Activated naive CD8-positive, alpha-beta T cell (primary cell): ENCODE results near the gene TPCN1.
"Not testable (repeated sequence)": the region's sequence is repeated elsewhere in the genome, so short reads cannot be mapped to it uniquely, and the experiment has no call there.

ENCODE experiments used
- H3K27ac Mint-ChIP-seq: one replicate; pipeline ENCODE4 v1.8.0; 2021; ENCODE audit warnings: mixed read lengths
- H3K27me3 Mint-ChIP-seq: one replicate; pipeline ENCODE4 v1.8.0; 2021; ENCODE audit warnings: mixed read lengths
- H3K36me3 Mint-ChIP-seq: one replicate; pipeline ENCODE4 v1.8.0; 2021; ENCODE audit warnings: mixed read lengths
- H3K4me1 Mint-ChIP-seq: one replicate; pipeline ENCODE4 v1.8.0; 2021; ENCODE audit warnings: low read depth, mixed read lengths
- H3K4me3 Mint-ChIP-seq: one replicate; pipeline ENCODE4 v1.8.0; 2021; ENCODE audit warnings: mild to moderate bottlenecking, mixed read lengths
- H3K9me3 Mint-ChIP-seq: one replicate; pipeline ENCODE4 v1.8.0; 2021; ENCODE audit warnings: low read depth, mixed read lengths

Gene TPCN1

DNA sequence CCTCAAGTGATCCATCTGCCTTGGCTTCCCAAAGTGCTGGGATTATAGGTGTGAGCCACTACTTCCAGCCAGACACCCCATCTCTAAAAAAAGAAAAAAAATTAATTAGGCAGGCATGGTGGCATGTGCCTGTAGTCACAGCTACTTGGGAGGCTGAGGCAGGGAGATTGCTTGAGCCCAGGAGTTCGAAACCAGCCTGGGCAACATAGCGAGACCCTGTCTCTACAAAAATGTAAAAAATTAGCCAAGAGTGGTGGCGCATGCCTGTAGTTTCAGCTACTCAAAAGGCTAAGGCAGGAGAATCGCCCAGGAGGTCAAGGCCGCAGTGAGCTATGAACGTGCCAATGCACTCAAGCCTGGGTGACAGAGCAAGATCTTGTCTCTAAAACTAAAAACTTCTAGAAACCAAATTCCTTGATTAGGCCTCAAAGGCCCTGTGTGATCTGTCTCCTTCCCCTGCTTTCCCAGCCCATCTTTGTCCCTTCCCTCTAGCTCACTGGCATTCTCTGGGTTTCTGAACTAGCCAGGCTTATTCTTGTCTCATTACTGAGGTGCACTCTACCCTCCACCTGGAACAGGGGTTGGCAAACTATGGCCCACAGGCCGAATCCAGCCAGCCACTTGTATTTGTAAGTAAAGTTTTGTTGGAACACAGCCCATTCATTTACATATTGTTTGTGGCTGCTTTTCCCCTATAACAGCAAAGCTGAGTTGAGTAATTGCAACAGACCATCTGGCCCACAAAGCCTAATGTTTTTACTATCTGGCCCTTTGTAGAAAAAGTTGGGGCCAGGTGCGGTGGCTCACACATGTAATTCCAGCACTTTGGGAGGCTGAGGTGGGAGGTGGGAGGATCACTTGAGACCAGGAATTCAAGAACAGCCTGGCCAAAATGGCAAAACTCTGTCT lies 17.2 kb upstream of the TPCN1 start:
- Mint-ChIP-seq H3K27me3 (no peaks in the 10 kb centered on the region), H3K4me3 (no peak overlapping the region), H3K4me1 (peaks cover 20% of the 10 kb centered on the region), H3K9me3 (no peaks in the 10 kb centered on the region), H3K27ac (no peak overlapping the region), H3K36me3 (no peaks in the 10 kb centered on the region)

DNA sequence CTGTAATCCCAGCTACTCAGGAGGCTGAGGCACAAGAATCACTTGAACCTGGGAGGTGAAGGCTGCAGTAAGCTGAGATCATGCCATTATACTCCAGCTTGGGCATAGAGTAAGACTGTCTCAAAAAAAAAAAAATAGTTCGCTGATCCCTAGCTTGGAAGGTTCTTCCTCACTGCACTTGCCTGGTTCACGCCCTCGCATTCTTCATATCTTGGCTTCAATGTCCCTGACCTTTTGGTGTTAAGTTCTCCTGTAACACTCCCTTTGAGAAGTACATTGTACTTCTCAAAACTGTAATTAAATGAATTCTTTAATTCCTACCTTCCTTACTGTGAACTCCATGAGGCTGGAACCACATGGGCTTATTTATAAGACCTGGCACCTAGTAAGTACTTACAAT lies 16.5 kb upstream of the TPCN1 start:
- no peaks in the 10 kb centered on the region for H3K9me3 Mint-ChIP-seq
- no peaks in the 10 kb centered on the region for H3K36me3 Mint-ChIP-seq
- no peak overlapping the region for H3K4me3 Mint-ChIP-seq
- H3K4me1 Mint-ChIP-seq = peaks cover 27% of the 10 kb centered on the region
- H3K27ac Mint-ChIP-seq = no peak overlapping the region
- no peaks in the 10 kb centered on the region for H3K27me3 Mint-ChIP-seq

GRCh38 chr12:113206802-113207201 lies 14.5 kb upstream of the TPCN1 start:
- H3K4me3 Mint-ChIP-seq, H3K9me3 Mint-ChIP-seq, H3K27me3 Mint-ChIP-seq, H3K27ac Mint-ChIP-seq, H3K36me3 Mint-ChIP-seq: not testable (repeated sequence)
- H3K4me1 Mint-ChIP-seq = peaks cover 38% of the 10 kb centered on the region

DNA sequence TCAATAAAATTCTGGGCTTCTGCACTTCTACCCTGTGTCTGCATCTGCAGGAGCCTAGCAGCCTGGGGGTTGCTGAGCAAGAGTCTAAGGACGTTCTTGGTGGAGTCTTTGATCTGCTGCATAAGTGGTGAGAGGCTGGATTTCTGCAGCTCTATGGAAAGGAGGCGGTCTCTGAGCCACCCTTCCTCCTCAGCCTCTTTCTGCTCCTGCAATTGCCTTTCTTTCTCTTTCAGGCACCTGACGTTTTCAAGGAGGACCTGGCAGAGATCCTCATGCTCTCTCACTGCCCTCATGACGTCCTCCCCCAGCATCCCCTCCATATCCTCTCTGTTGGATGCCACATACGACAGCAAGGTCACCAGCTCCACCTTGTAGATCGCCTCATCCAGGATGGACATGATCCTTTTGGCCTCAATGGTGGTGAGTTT lies 13.6 kb upstream of the TPCN1 start:
- no peaks in the 10 kb centered on the region for H3K36me3 Mint-ChIP-seq
- peaks cover 38% of the 10 kb centered on the region for H3K4me1 Mint-ChIP-seq
- H3K27me3 Mint-ChIP-seq = no peaks in the 10 kb centered on the region
- H3K4me3 Mint-ChIP-seq = peak overlapping the region; percentile 72
- no peak overlapping the region for H3K27ac Mint-ChIP-seq
- H3K9me3 Mint-ChIP-seq = no peaks in the 10 kb centered on the region

DNA sequence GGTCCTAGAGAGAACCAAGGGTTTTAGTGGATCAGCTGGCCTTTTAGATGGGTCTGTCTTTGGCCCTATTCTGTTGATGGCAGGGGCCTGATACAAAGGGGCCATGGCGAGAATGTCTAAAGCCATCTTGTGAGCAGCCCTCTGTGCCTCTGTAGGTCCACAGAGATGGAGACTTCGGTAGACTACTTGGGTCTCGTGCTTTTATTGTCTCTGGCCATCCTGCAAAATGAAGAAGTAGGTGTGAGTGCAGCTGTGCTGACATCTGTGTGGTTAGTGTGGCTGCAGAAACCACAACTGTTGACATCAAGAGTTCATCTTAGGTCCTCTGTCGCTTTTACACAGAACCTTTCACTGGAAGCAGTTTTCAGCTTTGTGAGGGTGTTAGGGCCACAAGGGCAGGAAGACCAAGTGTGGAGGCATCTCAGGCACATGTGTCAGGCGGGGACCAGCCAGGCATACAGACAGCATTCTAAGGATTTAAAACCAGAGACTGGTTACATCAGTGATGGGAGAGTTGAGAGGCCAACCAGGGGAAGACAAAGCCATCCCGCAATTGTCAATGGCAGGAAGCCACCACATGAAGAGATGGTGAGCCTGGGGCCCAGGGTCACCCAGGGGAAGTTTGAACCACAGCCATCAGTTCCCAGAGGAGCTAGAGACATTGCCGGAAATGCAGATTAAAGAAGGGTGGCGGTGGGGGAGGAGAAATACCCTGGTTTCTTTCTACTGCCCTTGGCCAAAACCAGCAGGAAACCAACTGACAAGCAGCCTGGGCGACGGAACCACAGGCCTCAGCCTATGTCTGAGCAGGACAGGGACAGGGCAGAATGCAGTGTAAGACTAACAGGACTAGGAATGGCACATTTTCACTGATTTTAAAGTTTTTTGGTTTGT lies 13.0 kb upstream of the TPCN1 start:
- Mint-ChIP-seq H3K36me3 (no peaks in the 10 kb centered on the region), H3K27ac (peak overlapping the region; percentile 91), H3K27me3 (no peaks in the 10 kb centered on the region), H3K4me3 (peak overlapping the region; percentile 72), H3K4me1 (peaks cover 38% of the 10 kb centered on the region), H3K9me3 (no peaks in the 10 kb centered on the region)

- H3K9me3 Mint-ChIP-seq = no peaks in the 10 kb centered on the region
- no peaks in the 10 kb centered on the region for H3K36me3 Mint-ChIP-seq
- H3K4me1 Mint-ChIP-seq = peaks cover 46% of the 10 kb centered on the region
- no peak overlapping the region for H3K4me3 Mint-ChIP-seq
- no peaks in the 10 kb centered on the region for H3K27me3 Mint-ChIP-seq
- H3K27ac Mint-ChIP-seq = no peak overlapping the region
These were observed 10.1 kb upstream of the TPCN1 start for GRCh38 chr12:113211160-113211559.

GRCh38 chr12:113214895-113215400 lies 6.3 kb upstream of the TPCN1 start:
- Mint-ChIP-seq H3K4me1 (peaks cover 27% of the 10 kb centered on the region), H3K27ac (no peak overlapping the region), H3K9me3 (no peaks in the 10 kb centered on the region), H3K27me3 (no peaks in the 10 kb centered on the region), H3K4me3 (no peak overlapping the region), H3K36me3 (no peaks in the 10 kb centered on the region)

GRCh38 chr12:113216027-113216426 lies 5.2 kb upstream of the TPCN1 start:
- no peak overlapping the region for H3K27ac Mint-ChIP-seq
- no peaks in the 10 kb centered on the region for H3K36me3 Mint-ChIP-seq
- no peaks in the 10 kb centered on the region for H3K9me3 Mint-ChIP-seq
- peaks cover 24% of the 10 kb centered on the region for H3K4me1 Mint-ChIP-seq
- H3K4me3 Mint-ChIP-seq = no peak overlapping the region
- no peaks in the 10 kb centered on the region for H3K27me3 Mint-ChIP-seq

DNA sequence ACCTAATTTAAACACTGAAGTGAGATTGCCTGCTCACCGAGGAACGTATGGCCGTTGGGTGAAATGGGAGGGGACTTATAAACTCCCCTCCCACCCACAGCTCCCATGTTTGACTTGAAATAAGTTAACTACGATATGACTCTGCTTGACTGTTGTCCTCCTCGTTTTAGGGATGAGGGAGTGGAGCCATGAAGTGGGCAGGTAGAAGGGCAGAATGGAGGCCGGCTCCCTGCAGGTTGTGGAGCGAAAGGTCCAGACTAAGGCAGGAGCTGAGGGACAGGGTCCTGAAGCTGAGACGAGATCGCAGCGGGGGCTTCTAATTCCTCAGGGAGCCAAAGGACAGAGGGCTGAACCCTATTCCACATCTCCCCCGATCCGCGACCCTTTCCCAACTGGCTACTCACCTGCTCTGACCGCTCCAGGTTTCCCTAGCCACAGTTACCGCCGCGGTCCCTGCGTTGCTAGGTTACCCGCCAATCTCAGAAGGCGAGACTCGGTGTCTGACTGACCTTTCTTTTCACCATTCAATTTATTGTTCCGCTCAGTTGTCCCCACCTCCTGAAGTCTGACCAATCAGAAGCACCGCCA lies 577 bp upstream of the TPCN1 start:
- no peaks in the 10 kb centered on the region for H3K9me3 Mint-ChIP-seq
- H3K27me3 Mint-ChIP-seq = no peaks in the 10 kb centered on the region
- peaks cover 35% of the 10 kb centered on the region for H3K4me1 Mint-ChIP-seq
- peak overlapping the region; percentile 94 for H3K4me3 Mint-ChIP-seq
- peak overlapping the region; percentile 86 for H3K27ac Mint-ChIP-seq
- H3K36me3 Mint-ChIP-seq = no peaks in the 10 kb centered on the region

DNA sequence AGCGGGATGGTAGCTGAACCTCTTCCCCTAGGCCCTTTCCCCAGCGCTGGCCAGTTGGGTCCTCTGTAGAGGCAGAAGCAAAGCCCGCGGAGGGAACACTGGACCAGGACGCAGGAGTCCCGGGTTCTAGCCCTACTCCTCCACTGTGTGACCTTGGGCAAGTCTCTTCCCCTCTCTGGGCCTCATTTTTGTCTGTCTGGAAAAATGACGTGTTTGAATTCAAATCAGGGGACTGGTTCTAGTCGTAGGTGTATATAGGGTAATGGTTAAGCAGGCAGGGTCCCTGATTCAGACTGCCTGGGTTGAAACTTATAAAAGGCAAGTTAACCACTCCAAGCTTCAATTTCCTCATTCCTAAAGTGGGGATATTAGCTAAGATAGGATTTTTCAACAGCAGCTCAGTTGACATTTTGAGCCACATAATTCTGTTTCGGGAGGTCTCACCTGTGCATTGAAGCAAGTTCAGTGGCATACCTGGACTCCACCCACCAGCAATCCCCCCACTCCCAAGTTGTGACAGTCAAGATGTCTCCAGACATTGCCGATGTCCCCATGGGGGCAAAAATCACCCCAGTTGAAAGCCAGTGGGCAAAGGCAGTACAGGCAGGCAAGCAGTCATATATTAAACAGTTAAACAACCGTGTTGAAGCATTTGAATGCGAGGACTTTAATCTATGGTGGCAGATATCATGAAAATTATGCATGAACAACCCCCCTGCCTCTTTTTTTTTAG lies 899 bp downstream of the TPCN1 start:
- Mint-ChIP-seq H3K9me3 (no peaks in the 10 kb centered on the region), H3K27me3 (no peaks in the 10 kb centered on the region), H3K27ac (peak overlapping the region; percentile 96), H3K4me1 (peaks cover 32% of the 10 kb centered on the region), H3K4me3 (peak overlapping the region; percentile 94), H3K36me3 (no peaks in the 10 kb centered on the region)

DNA sequence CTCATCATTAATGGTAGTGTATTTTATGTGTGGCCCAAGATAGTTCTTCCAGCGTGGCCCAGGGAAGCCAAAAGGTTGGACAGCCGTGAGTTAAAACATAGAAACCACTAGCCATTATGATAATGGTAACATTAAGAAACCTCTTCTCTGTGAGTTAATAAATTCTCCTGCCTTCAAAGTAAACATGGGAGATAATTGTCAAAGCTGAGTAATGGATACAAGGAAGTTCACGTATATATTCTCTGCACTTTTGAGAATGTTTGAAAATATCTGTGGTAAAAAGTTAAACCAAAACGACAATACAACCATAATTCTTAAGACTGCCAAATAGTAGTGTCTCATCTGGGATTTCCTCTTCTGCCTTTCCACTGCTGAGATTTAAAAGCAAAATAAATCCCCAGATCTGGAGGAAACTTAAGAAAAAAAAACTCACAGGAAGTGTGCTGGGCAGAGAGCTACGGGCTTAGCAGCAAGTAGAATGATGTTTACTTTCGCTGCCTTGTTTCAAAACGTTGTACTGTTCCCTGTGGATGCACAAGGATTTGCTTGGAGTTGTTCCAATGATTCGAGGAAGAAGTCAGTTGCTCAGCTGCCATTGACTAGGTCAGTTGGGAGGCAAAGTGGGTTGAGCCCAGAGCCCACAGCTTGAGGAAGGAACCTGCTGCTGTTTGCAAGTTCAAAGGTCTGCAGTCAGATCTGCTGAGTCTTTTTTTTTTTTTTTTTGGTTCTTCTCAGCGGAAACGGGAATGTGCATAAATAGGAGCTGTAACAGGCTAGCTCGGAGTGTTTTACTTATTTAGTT lies 1.7 kb downstream of the TPCN1 start:
- Mint-ChIP-seq H3K27ac (peak overlapping the region; percentile 96), H3K4me3 (peak overlapping the region; percentile 94), H3K36me3 (peaks cover 2% of the 10 kb centered on the region), H3K27me3 (no peaks in the 10 kb centered on the region), H3K9me3 (no peaks in the 10 kb centered on the region), H3K4me1 (peaks cover 26% of the 10 kb centered on the region)

DNA sequence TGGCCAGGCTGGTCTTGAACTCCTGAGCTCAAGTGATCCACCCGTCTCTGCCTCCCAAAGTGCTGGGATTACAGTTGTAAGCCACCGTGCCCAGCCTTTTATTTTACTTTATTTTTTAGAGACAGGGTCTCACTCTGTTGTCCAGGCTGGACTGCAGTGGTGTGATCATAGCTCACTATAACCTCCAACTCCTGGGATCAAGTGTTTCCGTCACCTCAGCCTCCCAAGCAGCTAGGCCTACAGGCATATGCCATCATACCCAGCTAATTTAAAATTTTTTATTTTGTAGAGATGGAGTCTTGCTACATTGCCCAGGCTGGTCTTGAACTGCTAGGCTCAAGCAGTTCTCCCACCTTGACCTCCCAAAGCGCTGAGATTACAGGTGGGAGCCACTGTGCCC lies 3.7 kb downstream of the TPCN1 start:
- Mint-ChIP-seq H3K4me3 (no peak overlapping the region), H3K9me3 (no peaks in the 10 kb centered on the region), H3K4me1 (peaks cover 40% of the 10 kb centered on the region), H3K27me3 (no peaks in the 10 kb centered on the region), H3K27ac (no peak overlapping the region), H3K36me3 (peaks cover 4% of the 10 kb centered on the region)

DNA sequence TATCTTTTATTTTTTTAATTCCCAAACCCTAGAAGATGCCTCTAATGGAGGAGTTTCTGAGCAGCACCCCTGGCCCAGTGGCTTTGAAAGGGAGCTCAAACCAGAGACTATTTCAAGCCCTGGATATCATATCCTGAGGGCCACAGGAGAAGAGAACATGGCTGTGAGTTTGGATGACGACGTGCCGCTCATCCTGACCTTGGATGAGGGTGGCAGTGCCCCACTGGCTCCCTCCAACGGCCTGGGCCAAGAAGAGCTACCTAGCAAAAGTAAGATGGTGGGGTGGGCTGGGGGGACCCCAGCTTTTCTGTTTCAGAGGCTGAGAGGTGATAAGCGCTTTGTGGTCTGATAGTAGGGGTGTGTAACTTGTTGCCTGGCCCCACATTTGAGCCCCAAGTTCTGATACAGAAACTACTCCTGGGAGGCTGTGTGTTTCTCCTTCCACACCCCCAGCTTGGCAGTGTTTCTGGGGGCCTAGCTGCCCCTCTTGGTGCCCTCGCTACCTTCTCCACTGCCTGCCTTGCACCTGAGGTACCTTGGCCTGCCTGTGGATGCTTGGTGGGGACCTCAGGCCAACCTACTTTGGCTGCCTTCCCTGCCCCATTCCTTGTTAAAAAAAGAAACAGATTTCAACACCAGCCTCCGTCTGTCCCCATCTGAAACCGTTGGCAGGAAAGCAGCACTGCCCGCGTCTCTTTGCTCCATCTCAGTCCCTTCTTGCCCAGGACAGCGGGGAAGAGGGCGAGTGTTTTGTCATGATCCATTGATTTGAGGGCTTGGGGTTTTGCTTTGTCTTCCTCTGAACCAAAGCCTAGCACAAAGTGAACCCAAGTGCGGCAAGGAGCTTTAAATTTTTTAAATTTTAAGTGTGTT lies 5.7 kb downstream of the TPCN1 start:
- Mint-ChIP-seq H3K4me1 (peaks cover 43% of the 10 kb centered on the region), H3K9me3 (no peaks in the 10 kb centered on the region), H3K27ac (no peak overlapping the region), H3K4me3 (no peak overlapping the region), H3K36me3 (peaks cover 6% of the 10 kb centered on the region), H3K27me3 (no peaks in the 10 kb centered on the region)
